NCI-H2029 treated with DMSO at 0.1 percent for 48 hours (cell line): ENCODE data around the gene DUSP22.
"Not testable (repeated sequence)": the region's sequence is repeated elsewhere in the genome, so short reads cannot be mapped to it uniquely, and the experiment has no call there.

Source experiments
- DNase-seq: peaks from one replicate; lab custom pipeline; 2025; lab: John Stamatoyannopoulos, UW

Gene DUSP22

GRCh38 chr6:291697-292505 is at the start of gene DUSP22:
DUSP22 (plus strand) TSS chr6:292487; CDS start chr6:292540, 53 bp downstream.
- no peak for DNase-seq

- DNase-seq = no peak
Measured at GRCh38 chr6:246352-246751, 45.9 kb upstream of the DUSP22 start.

- no peak for DNase-seq
Measured at GRCh38 chr6:247351-247750, 44.9 kb upstream of the DUSP22 start.

GRCh38 chr6:248046-248445 is 44.2 kb upstream of the DUSP22 start:
- not testable (repeated sequence) for DNase-seq

GRCh38 chr6:250676-251075 is 41.6 kb upstream of the DUSP22 start:
- no peak for DNase-seq

- DNase-seq = no peak
Measured at GRCh38 chr6:251920-252319, 40.4 kb upstream of the DUSP22 start.

- no peak for DNase-seq
Measured at GRCh38 chr6:252775-253535, 39.3 kb upstream of the DUSP22 start.

GRCh38 chr6:254016-254415 is 38.3 kb upstream of the DUSP22 start:
- DNase-seq = no peak

GRCh38 chr6:255041-255750 is 37.1 kb upstream of the DUSP22 start:
- DNase-seq = no peak

- DNase-seq = no peak
Measured at GRCh38 chr6:255751-256083, 36.6 kb upstream of the DUSP22 start.

- DNase-seq = no peak
Measured at GRCh38 chr6:256169-256568, 36.1 kb upstream of the DUSP22 start.

GRCh38 chr6:257031-257725 is 35.1 kb upstream of the DUSP22 start:
- no peak for DNase-seq

GRCh38 chr6:257774-258173 is 34.5 kb upstream of the DUSP22 start:
- no peak for DNase-seq

GRCh38 chr6:259316-259715 is 33.0 kb upstream of the DUSP22 start:
- DNase-seq = no peak

GRCh38 chr6:259901-260508 is 32.3 kb upstream of the DUSP22 start:
- no peak for DNase-seq

- no peak for DNase-seq
Measured at GRCh38 chr6:264626-265025, 27.7 kb upstream of the DUSP22 start.

GRCh38 chr6:268394-268935 is 23.8 kb upstream of the DUSP22 start:
- no peak for DNase-seq

- DNase-seq = no peak
Measured at GRCh38 chr6:273551-274058, 18.7 kb upstream of the DUSP22 start.

- DNase-seq = no peak
Measured at GRCh38 chr6:277746-278145, 14.5 kb upstream of the DUSP22 start.

- no peak for DNase-seq
Measured at GRCh38 chr6:278494-278893, 13.8 kb upstream of the DUSP22 start.

- no peak for DNase-seq
Measured at GRCh38 chr6:279341-280029, 12.8 kb upstream of the DUSP22 start.
